GM15510 (cell line): Measurements from ENCODE around the gene NUAK2.

Experiments
- POLR2A ChIP-seq: IDR thresholded peaks from 3 replicates; pipeline ENCODE4 v1.6.1; 2011; ENCODE audit warnings: borderline replicate concordance; ENCODE audit not compliant: insufficient read length; ENCODE audit errors: extremely low read depth

NUAK2 gene

DNA sequence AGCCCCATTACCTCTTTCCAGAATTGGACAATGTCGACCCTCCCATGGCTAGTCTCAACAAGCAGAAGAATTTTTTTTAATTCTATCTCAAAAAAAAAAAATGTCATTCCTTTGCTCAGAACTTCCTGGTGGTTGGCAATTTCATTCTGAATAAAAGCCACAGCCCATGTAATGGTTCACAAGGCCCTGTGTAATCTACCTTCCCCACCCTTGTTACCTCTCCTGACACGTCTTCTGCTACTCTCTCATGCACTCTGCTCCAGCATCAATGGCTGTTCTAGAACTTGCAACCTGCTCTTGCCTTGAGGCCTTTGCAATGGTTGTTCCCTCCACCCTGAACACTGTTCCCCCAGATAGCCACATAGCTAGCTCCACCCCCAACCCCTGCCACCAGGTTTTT lies 25.4 kb downstream of the NUAK2 start:
- TF ChIP-seq POLR2A: no peak

DNA sequence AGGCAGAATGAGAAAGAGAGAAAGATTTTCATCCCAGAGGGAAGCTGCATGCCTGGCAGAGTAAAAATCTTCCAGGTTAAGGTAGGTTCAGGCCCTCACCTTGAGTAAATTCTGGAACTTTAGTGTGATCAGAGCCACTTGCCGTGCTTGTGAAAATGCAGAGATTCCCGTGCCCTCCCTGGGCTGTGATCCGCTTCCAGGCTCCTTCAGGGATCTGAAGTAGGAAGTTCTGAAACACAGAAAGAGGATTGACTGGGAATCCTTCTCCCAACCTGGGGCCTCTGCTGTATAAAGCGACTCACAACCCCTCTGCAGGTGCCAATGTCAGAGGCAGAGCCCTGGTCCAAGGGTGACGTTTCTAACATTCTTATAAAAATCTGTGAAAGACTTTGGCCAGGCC lies 26.6 kb downstream of the NUAK2 start:
- no peak for TF ChIP-seq POLR2A

DNA sequence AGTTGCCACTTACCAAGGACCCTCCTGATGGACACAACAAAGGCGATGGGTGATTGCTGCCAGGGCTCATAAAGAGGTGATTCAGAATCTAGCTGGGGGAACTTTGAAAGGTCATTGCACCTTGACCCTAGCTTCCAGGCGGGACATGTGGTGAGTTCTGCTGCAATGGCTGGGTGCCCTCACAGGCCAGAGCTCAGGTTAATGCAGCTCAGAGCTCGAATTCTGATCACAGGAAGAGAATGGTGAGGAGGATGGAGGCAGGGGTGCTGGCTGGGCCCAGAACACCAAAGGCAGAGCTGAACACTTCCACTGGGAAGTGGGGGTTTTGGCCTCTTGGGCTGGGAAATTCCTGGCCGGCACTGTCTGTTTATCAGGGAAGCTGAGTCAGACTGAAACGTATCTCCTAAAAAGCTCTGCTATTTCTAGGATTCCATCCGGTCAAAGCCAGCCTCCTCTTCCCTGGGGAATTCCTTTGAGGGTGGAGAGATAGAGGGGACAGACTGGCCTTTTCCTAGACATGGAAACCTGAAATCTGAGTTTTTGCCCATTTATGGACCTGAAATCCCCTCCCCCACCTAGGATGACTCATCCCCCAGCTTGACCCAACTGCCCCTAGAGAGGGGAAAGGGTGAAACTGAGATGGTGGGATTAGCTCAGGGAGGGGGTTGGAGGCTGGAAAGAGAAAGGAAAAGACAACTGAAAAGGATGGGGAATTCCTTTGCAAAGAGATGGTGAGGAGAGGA lies 27.2 kb downstream of the NUAK2 start:
- TF ChIP-seq POLR2A: no peak

DNA sequence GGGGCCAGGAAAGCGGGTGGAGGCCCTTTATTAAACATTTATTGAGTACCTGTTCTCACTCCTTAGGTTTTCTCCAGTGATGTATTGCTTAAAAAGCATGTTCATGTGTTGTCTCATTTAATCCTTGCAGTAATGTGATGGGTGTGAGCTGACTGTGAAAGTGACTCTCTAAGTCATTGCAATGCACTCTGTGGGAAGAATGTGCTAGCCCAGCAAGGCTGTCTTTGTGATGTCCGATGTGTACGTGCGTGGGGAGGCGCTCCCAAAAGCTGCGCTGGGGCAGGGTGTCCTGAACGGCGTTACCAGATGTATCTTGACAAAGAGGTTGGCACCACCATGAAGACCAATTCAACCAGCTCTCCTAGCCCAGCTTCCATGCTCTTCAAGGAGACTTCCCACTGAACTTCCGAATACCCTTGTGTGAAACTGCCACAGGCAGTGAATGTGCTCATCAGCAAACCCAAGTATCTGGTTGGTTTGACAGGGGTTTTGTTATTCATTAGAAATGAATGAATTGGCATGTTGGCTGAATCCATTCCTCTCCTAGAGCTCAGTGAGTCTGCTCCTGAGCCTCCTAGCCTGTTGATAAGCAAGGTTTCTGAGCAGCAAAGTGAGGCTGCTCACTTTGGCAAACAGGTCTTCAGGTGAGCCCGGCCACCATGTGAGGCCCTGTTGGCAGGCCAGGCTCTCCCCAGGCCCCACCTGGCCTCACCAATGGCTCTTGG lies 28.0 kb downstream of the NUAK2 start:
- TF ChIP-seq POLR2A: no peak

DNA sequence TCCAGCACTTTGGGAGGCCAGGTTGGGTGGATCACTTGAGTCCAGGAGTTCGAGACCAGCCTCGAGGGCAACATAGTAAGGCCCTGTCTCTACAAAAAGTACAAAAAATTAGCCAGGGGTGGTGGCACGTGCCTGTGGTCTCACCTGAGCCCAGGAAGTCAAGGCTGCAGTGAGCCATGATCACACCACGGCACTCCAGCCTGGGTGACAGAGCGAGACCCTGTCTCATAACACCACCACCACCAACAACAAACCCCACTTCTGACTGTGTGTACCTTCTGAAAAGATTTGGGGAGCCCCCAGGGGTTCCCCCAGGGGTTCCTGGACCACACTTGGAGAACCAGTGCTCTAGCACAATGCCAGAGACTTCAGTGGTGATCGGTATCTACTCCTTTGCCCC lies 29.9 kb downstream of the NUAK2 start:
- TF ChIP-seq POLR2A: no peak

DNA sequence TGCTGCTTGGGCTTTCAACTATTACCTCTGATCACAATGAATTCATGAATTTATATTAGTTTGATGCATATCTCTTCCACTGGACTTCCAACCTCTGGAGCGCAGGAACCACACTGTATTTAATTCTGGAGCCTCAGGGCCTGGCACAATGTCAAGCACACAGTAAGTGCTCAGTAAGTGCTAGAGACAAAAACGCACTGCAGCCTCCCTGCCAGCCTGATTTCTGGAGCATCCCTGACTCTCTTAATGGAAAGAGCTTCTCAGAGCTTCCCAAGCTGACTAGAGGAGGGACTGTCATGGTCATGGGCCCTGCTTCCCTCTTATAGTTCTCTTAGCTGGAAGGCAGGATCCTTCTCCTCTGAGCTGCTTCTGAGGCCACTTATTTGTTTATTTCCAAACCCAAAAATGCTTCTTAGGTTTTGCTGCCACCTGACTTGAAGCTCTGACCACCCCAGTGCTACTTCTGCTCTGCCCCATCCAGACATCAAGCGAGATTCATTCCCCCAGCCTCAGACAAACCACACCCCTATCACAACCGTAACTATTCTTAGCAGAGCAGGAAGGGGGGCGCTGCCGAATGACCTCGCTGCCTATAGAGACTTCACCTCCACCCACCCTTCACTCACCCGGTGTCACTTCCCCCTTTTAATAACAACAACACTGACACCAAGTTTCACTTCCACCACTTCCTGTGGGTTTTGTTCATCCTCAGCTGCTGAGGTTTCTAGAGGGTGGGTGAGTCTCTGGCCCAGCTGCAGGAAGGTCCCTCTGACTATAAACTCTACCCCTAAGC lies 33.6 kb downstream of the NUAK2 start:
- no peak for TF ChIP-seq POLR2A

DNA sequence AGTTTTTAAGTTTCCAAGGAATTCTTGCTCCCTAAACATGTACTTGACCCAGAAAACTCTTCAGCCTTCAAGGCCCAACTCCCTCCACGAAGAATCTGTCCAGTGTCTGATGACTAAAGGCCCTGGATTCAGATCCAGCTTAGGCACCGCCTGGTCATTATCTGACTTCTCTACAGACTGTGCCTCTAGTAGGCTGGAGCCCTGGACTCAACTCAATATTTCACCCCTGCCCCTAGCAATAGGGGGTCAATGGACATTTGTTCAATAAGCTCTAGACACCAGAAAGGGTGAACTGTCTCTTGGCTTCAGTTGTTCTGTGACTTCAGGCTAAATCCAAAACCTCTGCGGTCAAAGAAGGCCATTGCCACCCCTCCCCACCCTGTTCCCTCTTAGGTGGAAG lies 34.5 kb downstream of the NUAK2 start:
- no peak for TF ChIP-seq POLR2A

DNA sequence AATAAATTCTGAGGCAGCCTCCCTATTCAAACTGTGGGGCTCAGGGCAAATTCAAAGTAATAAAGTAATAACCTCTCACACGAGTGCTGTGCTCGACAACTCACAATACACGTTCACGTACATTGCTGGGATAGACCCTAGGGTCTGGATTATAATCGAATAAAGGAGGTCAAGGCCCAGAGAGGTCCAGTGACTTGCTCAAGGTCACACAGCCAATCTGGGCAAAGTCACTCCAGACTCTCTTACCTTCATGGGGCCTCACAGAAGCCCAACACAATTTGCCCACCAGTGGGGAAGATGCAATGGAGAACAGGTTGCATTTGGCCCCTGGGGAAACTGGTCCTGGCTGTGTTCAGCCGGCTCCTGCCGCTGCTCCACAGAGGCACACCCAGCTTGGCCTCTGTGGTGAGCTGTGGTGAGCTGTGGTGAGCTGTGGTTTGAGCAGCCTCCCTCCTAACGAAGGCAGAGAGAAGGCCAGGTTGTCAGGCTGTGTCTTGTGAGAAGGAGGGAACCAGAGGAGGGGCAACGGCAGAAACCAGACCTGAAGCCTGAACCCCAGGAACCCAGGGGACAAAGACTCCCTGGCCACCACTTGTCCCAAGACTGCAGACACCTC lies 35.1 kb downstream of the NUAK2 start:
- no peak for TF ChIP-seq POLR2A

DNA sequence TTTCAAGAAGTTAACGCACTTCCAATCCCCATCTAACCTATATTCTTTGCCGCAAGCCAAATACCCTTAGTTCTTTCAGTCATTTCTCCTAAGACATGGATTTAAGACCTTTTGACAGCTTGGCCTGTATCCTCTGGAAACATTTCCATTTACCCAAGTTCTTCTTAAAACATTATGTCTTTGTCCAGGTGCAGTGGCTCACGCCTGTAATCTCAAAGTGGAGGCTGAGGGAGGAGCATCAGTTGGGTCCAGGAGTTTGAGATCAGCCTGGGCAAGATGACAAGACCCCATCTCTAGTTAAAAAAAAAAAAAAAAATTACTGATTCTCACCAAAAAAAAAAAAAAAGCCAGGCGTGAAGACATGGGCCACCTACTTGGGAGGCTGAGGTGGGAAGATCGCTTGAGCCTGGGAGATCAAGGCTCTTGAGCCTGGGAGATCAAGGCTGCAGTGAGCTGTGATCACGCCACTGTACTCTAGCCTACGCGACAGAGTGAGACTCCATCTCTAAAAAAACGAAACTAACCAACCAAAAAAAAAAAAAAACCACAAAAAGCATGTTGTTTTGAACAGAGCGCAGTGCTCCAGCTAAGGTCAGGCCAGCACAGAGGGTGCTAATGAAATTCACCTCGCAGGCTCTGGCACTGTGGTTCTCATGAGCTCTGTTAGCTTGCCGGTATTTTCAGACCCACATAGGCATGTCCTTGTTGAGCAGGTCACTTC lies 36.0 kb downstream of the NUAK2 start:
- TF ChIP-seq POLR2A: no peak

DNA sequence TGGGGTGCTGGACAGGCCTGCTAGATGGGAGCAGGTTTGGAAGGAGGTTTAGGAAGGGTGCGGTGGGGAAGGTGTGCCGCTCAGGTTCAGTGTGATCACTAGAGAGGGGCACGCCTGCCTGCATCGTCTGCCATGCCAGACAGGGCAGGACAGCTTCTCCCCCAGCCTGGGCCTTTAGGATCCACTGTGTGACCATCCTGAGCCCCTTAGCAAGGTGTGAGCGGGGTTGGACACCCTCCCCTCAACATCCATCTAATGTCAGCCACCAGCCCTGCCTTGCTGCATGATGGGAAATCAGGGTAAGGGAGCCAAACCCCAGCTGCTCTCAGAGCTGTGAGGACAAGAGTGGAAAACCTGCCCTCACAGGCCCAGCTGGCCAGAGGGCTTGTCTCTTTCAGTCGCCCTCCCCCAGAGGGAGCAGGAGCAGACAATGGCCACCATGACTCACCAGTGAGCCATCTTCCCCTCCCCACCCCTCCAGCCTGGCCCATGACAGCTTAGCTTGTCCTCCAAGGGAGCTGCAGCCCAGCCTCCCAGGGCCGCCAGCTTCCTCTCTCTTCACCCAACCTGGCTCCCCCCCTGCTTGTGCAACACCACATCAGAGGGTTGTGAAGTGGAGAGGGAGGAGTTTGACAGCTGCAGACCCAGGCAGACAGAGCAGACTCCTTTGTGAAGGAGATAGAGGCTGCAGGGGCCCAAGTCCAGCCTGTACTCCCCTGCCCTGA lies 37.0 kb downstream of the NUAK2 start:
- TF ChIP-seq POLR2A: no peak

DNA sequence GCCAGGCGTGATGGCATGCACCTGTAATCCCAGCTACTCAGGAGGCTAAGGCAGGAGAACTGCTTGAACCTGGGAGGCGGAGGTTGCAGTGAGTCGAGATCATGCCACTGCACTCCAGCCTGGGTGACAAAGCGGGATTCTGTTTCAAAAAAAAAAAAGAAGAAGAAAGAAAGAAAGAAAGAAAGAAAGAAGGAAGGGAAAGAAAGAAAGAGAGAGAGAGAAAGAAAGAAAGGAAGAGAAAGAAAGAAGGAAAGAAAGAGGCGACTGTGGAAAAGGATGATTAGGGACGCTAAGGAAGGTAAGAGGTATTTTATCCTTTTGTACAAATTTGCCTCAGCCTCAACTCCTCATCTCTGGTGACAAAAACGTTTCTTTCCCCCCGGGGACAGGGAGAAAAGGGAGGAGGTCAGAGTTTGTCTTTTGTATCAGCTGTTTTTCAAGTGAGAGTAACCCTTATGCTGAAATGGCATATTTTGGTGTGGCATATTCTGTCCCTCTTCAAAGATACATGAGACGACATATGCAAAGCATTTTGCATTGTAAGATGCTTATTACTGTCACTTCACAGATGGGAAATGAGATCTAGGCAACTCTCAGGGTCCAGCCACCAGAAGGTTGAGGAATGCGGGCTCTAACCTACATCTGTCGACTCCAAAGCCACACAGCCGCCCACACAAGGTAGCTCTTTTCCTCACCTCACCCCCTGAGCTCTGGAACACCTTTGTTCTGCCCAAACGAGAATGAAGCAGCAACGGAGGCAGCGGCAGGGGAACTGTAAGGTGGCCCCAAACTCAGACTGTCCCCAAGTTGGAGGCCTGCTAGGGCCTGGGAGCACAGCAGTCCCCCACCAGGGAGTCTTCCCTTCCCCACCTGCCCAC lies 38.0 kb downstream of the NUAK2 start:
- no peak for TF ChIP-seq POLR2A

DNA sequence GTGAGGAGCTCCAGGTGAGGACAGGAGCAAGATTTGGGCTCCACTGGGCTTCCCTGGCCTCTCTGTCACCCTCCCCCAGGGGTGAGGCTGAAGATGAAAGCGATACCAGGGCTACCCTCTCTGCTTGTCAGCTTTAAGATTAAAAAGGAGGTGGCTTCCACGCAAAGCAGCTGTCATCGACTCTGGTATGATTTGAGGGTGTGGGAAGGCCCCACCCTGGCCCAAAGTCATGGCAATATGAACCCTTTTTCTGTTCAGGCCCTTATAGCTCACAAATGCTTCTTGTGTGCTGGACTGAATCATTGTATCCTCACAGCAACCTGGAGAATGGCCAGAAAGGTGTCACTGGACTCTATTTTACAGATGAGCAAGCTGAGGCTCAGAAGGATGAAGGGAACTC lies 41.6 kb downstream of the NUAK2 start:
- TF ChIP-seq POLR2A: no peak

DNA sequence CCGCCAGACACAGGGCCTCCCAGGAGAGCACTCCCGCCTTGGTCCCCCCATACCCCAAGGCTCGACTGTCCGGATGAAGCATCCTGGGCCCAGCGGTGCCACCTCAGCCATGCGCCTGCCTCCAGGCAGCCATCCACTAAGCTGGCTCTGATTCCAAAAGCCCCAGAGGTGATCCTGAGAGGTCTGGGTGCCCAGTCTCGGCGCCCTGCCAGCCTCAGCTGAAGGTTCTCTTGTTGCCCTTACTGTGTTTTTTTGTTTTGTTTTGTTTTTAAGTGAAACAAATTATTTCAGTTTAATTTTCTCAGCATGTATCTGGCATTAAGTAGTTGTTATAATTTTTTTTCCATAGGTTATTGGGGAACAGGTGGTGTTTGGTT lies 44.9 kb downstream of the NUAK2 start:
- TF ChIP-seq POLR2A: no peak

DNA sequence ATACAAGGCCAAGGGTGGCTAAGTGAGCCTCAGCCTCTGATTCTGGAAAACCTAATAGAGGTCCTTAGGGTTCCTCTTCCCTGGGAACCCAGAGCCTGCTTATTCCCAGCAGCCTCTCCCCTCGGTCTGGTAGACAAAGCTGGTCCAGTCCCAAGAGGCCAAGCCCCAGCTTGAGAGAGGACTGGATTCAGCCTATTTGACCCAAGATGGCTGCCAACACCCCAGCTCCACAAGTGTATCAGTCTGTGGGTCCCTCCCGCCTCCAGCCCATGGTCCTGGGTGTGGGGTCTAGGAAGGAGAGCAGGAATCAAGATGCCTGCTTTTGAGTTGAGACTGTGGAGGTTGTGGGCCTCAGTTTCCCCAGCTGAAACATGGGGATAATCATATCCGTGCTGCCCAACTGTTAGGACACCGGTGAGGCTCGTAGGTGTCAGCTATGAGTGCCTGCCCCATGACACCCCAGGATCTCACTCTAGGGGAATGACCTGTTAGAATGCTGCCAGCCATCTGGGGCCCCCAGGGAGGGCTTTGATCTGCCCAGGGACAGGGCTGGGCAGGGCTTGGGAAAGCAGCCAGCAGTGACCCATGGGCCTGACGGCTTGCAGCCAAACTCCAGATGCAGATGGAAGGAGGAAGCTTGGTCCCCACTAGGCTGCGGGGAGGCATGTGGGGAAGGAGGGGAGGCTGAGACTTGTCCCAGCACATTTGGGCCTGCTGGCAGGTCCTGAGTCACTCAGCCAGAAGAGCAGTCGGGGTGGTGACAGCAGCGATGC lies 45.4 kb downstream of the NUAK2 start:
- TF ChIP-seq POLR2A: no peak
